Muscle layer of colon (tissue), 2 donors: ENCODE measurements around the gene PRF1.
"Not testable (repeated sequence)": the region's sequence is repeated elsewhere in the genome, so short reads cannot be mapped to it uniquely, and the experiment has no call there.

Experiments
- H3K27ac ChIP-seq: one replicate; pipeline ENCODE4 v1.7.0; 2013; ENCODE audit warnings: low read depth, mild to moderate bottlenecking, low read length, moderate library complexity
- H3K27me3 ChIP-seq, 2 donors: one replicate each; pipeline ENCODE4 v1.7.0; 2013; ENCODE audit warnings: low read length in 2 of 2, mild to moderate bottlenecking in 2 of 2; ENCODE audit not compliant: insufficient read depth in 2 of 2, control insufficient read depth in 1 of 2
- H3K36me3 ChIP-seq: one replicate; pipeline ENCODE4 v1.7.0; 2013; ENCODE audit warnings: mild to moderate bottlenecking, low read length; ENCODE audit not compliant: insufficient read depth
- H3K4me1 ChIP-seq: one replicate; pipeline ENCODE4 v1.7.0; 2013; ENCODE audit warnings: mild to moderate bottlenecking, low read length; ENCODE audit not compliant: insufficient read depth
- H3K4me3 ChIP-seq, 2 donors: one replicate each; pipeline ENCODE4 v1.7.0; 2013; ENCODE audit warnings: low read length in 2 of 2, low read depth in 1 of 2, mild to moderate bottlenecking in 1 of 2, moderate library complexity in 1 of 2
- H3K9ac ChIP-seq: one replicate; pipeline ENCODE4 v1.7.0; 2013; ENCODE audit warnings: low read length
- H3K9me3 ChIP-seq: one replicate; pipeline ENCODE4 v1.7.0; 2013; ENCODE audit warnings: mild to moderate bottlenecking, low read length
- donor health status: abdominal sarcoma.
- donor health status: Adenocarcinoma of cecum.

PRF1 gene

DNA sequence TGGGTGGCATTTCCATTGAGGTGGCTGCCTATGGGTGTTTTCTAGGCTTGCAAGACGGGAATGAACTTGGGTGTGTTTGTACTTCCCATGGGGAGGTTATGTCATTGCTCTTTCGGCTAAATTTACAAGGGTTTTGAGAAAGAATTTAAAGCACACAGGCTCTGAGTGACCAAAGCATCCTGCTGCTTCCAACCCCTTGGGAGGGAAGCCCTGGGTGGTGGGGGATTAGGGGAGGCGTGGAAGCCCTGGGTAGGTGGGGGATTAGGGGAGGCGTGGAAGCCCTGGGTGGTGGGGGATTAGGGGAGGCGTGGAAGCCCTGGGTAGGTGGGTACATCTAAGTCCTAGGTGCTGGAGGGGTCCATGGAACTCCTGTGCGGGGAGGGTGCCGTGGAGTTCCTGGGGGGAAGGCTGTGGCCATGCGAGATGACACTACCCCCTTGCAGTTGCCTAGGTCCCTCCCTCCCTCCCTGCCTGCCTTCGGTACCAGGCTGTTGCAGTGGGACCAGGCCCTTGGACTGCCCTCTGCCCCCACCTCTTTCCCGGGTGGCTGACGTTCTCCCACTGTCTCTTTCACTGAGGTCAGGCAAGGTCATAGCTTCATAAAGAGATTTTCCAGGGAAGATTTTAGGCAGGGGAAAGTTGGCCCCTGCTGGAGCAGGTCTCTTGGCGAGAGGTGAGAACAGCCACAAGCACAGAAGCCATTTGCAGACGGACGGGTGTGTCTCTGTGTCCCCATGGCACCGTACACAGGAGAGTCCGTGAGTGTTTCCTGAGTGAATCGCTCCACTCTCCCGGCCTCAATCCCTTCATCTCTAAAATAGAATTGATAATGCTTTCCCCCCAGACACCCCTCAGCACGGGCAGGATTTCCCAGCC is 19.5 kb downstream of the PRF1 start:
- Histone ChIP-seq H3K27me3 (no peaks in the 10 kb centered on the region), H3K9me3 (no peaks in the 10 kb centered on the region), H3K27ac (no peak overlapping the region)

DNA sequence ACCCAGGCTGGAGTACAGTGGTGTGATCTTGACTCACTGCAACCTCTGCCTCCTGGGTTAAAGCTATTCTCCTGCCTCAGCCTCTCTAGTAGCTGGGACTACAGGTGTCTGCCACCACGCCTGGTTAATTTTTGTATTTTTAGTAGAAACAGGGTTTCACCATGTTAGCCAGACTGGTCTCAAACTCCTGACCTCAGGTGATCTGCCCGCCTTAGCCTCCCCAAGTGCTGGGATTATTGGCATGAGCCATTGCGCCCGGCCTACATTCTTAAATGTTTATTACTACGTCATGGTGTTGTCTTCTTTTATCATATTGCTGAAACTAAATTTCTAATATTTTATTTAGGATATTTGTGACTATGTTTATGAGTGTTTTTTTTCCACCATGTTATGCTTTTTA is 21.4 kb downstream of the PRF1 start:
- H3K36me3 ChIP-seq, H3K4me3 ChIP-seq, H3K4me1 ChIP-seq, H3K27ac ChIP-seq, H3K27me3 ChIP-seq, H3K9me3 ChIP-seq, H3K9ac ChIP-seq: not testable (repeated sequence)

More for the DNA sequence above, 19.5 kb downstream of the PRF1 start:
- H3K4me3 ChIP-seq: no peak overlapping the region
- H3K9ac ChIP-seq: no peak overlapping the region
- no peaks in the 10 kb centered on the region for H3K36me3 ChIP-seq
- H3K4me1 ChIP-seq: no peaks in the 10 kb centered on the region

DNA sequence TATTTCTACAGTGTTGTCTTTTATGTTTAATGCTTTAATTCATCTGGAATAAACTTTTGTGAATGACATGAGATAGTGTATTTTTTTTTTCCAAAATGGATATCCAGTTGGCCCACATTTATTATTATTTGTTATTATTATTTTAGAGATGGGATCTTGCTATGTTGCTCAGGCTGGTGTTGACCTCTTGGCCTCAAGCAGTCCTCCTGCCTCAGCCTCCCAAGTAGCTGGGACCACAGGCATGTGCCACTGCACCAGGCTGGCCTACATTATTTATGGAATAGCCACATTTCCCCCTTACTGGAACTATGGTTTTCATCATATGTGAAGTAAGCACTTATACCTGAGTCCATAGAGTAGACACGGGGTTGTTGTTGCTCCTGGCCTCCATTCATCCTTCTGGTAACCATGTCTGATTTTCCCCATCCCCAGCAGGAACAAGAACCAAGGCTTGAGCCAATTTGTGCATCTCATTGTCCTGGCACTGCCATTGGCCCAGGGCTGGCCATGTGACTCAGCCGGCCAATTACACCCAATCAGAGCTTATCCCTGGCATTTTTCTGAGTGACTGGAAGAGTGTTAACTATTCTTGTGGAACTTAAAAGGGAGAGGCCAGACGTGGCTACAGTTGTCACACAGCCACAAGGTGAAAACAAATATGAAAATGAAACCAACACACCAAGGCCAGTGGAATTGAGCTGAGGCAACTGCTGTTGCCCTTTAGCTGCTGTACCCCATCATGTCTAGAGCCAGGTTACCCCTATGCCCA is 23.1 kb downstream of the PRF1 start:
- Histone ChIP-seq H3K4me1 (peaks cover 14% of the 10 kb centered on the region), H3K27ac (no peak overlapping the region), H3K36me3 (no peaks in the 10 kb centered on the region), H3K4me3 (no peak overlapping the region), H3K9me3 (no peaks in the 10 kb centered on the region), H3K27me3 (no peaks in the 10 kb centered on the region), H3K9ac (no peak overlapping the region)

DNA sequence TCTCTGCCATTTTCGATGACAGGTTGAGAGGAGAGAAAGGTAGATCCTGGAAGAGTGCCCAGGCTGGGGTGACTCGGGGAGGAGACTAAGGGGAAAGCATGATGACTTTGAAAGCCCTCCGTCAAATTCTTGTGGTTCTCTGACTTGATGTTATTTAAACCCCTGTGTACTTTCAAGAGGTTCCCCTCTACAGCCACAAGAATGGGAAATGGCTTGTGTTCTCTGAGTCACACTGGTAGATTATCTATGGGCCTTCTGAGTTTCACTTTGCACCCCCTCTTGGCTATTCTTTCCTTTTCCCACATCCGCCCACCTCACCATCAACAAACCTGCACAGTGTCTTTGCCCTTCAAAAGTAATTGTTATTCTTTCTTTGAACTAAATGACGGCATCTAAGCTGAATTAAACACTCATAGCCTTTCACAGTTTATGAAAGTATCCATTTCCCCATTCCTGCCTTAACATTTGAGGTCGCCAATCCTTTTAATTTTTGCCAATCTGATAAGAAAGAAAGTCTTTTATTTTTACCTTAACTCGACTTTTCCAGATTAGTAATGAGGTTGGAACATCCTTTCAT is 24.1 kb downstream of the PRF1 start:
- Histone ChIP-seq H3K36me3 (no peaks in the 10 kb centered on the region), H3K9ac (no peak overlapping the region), H3K27ac (no peak overlapping the region), H3K27me3 (no peaks in the 10 kb centered on the region), H3K4me3 (no peak overlapping the region), H3K9me3 (no peaks in the 10 kb centered on the region), H3K4me1 (peaks cover 14% of the 10 kb centered on the region)

DNA sequence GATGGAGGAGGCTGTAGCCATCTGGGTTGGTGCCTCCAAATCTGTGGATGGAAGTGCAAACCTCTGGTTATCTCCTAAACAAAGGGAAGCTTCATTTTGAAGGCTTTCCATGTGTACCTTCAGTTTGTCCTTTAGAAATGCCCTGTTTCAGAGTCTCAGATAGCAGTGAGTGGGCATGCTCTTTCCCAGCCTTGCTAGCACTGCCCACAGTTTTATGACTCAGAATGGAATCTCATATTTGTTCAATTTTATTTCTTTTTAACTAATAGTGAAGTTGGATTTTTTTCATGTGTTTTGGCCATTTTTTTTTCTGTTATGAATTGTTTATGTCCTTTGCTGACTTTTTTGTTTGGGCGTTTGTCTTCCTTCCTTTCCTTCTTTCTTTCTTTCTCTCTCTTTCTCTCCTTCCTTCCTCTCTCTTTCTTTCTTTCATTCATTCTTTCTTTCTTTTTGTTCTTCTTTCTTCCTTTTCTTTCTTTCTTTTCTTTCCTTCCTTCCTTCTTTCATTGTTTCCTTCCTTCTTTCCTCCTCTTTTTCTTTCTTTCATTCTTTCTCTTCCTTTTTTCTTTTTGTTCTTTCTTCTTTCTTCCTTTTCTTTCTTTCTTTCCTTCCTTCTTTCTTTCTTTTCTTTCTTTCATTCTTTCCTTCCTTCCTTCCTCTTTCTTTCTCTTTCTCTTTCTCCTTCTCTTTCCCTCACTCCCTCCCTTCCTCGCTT is 25.6 kb downstream of the PRF1 start:
- Histone ChIP-seq H3K27me3 (no peaks in the 10 kb centered on the region), H3K4me1 (peaks cover 14% of the 10 kb centered on the region), H3K36me3 (no peaks in the 10 kb centered on the region), H3K4me3 (no peak overlapping the region), H3K9me3 (no peaks in the 10 kb centered on the region), H3K27ac (no peak overlapping the region), H3K9ac (no peak overlapping the region)

DNA sequence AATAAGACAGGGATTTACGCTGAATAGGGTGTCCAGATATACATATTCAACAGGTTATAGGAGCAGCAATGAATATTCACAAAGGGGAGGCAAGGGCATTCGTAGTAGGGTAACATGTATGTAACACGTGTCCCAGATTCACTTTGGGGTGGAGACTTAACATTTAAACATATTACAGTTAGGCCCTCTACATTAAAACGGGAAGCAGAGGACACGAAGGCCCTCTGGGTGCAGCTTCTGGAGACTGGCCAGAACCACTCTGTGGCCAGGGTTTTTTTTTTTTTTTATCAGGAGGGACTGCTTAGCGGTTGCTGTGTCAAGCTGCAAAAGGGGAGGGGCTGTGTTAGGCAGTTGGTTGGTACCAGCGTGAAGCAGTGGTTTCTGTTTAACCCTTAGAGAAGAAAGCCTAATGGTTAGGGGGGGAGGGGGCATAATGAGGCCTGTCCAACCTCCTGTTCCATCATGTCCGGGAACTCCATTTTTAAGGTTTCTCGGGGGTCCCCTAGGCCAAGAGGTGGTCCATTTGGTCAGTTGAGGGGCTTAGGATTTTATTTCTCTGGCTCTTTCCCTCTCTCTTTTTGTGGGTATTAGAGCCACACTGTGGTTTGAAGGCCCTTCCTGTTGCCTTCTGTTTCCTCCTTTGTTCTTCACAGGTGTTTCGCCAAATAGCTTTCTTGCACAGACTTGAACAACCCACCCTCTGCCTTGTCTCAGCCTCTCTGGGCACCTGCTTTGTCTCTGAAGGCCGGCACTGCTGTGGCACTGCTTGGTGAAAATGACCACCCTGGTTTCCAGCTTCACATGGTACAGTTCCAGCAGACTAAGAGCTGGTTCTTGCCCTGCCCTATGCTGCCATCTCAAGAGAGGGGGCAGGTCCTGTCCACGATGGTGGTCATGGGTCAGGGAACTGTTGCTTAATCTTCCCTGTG is 26.4 kb downstream of the PRF1 start:
- Histone ChIP-seq H3K9ac (no peak overlapping the region), H3K4me3 (peak overlapping the region in 1 of 2 donors; percentile 23), H3K9me3 (no peaks in the 10 kb centered on the region), H3K27ac (no peak overlapping the region), H3K36me3 (no peaks in the 10 kb centered on the region), H3K27me3 (no peaks in the 10 kb centered on the region), H3K4me1 (peaks cover 14% of the 10 kb centered on the region)

DNA sequence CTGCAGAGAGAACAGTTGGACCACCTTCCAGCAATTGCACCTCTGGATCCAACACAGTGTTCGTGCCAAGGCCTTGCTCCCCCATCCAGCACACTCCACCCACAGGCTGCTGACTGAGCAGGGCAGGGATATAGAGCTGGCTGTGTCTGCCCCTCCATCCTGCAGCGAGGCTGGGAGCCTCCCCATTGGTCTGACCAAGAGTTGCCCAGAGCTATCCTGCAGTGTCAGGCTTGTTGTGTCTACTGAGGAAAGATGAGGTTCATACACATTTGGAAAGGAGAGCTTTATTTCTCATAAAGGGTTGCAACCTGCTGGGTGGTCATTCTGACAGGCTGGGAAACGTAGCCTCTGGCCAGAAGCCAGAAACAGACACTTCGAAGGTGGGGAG is 27.1 kb downstream of the PRF1 start:
- Histone ChIP-seq H3K9me3 (no peaks in the 10 kb centered on the region), H3K36me3 (no peaks in the 10 kb centered on the region), H3K4me1 (peaks cover 14% of the 10 kb centered on the region), H3K9ac (no peak overlapping the region), H3K27me3 (no peaks in the 10 kb centered on the region), H3K27ac (no peak overlapping the region), H3K4me3 (peak overlapping the region in 1 of 2 donors; percentile 23)

DNA sequence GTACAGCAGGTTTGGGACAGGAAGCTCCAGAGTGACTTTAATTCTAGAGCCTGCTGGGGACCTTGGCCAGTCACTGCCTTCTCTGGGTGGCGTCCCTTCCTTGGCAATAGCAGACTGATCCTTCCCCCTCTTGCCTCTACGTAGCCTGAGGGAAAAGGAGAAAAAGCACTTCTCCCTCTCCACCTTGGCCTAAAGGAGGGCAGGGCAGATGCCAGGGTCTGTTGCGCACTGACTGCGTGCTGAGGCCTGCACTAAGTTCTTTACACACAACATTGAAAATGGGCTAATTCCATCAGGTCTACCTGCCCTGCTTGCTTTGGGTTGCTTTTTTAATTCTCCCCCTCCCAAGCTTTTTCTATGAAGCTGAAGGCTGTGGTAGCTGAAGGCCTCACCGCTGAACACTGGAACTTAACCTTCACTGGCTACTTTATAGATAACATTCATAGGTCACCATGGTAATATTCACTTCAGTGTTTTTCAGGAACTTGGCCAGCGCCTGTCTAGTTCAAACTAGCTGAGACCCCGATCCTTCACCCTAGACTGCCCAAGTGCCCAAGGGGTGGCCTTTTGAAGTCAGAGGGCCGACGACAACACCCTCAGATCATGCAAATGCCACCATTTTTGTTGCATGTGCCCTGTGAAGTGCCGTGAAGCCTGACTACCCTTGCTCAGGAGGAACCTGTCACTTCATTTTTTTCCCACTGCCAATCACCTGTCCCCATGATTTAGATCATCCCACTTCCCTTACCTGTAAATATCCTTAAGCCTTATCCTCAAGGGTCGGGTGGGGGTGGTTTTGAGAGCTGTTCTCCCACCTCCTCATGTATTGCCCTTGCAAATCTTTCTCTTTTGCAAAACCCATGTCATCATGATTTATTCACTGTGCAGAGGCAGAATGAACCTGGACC is 28.7 kb downstream of the PRF1 start:
- H3K27ac ChIP-seq: no peak overlapping the region
- H3K4me3 ChIP-seq: no peak overlapping the region
- no peak overlapping the region for H3K9ac ChIP-seq
- no peaks in the 10 kb centered on the region for H3K9me3 ChIP-seq
- peaks cover 14% of the 10 kb centered on the region for H3K4me1 ChIP-seq
- H3K27me3 ChIP-seq: no peaks in the 10 kb centered on the region
- peaks cover 4% of the 10 kb centered on the region for H3K36me3 ChIP-seq

DNA sequence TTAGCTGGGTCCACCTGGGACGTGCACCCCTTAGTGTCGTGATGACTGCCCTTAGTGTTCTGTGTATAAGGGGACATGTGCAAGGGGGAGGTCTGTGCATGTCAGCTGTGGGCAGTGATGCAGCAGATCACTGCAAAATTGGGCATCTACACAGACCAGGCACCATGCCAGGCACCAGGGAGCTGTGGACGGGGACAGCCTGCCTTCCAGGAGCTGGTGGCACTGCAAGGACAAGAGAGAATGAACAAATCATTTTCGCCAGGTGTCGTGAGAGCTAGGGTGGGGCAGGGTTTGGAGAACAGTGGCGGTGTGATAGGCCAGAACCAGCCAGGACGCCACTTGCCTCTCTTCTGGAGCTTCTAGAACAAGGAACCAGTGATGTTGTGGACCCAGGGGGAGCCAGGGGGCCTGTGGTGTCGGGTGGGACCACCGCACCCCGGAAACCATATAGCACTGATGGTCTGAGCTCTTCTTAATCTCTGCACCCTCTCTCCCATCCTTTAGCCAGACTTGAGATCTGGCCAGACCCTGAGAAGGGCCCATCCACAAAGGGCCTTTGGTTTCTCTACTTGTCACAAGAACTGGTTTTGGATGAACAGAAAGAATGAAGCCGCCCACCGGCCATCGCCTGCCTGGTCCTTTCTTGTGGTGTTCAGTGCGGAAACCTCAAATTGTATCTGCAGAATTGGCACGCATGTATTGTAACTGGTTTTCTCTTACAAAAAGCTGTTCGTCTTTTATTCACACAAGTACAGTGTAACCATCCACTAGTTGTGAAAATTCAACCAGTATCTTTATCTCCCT is 30.7 kb downstream of the PRF1 start:
- H3K27me3 ChIP-seq: no peaks in the 10 kb centered on the region
- H3K9me3 ChIP-seq: no peaks in the 10 kb centered on the region
- peaks cover 4% of the 10 kb centered on the region for H3K36me3 ChIP-seq
- H3K9ac ChIP-seq: no peak overlapping the region
- no peak overlapping the region for H3K4me3 ChIP-seq
- no peak overlapping the region for H3K27ac ChIP-seq
- H3K4me1 ChIP-seq: peaks cover 14% of the 10 kb centered on the region
